H9 (cell line): ENCODE results near the gene TSGA10. TPM values are rescaled to one million over a fixed set of nuclear protein-coding genes. Genes with fewer than 3 reads are reported as not detected.

ENCODE experiments used
- DNase-seq: peaks from one replicate; pipeline ENCODE4 v3.0.0-alpha.2; 2017
- H2AFZ ChIP-seq: one replicate; pipeline ENCODE4 v1.6.1; 2013; ENCODE audit warnings: mild to moderate bottlenecking, low read length, control low read depth, moderate library complexity
- H2AK5ac ChIP-seq: 2 replicates; pipeline ENCODE4 v1.6.1; 2013; ENCODE audit warnings: low read length, control low read depth, mixed read lengths; ENCODE audit not compliant: insufficient read length
- H2BK120ac ChIP-seq: one replicate; pipeline ENCODE4 v1.6.1; 2013; ENCODE audit warnings: low read depth, mild to moderate bottlenecking, low read length, control low read depth, inconsistent platforms; ENCODE audit not compliant: poor library complexity, severe bottlenecking
- H2BK12ac ChIP-seq: 2 replicates; pipeline ENCODE4 v1.6.1; 2013; ENCODE audit warnings: low read length, control low read depth, mixed read lengths, low read depth; ENCODE audit not compliant: insufficient read length
- H2BK15ac ChIP-seq: 2 replicates; pipeline ENCODE4 v1.6.1; 2013; ENCODE audit warnings: low read depth, low read length, control low read depth
- H2BK20ac ChIP-seq: one replicate; pipeline ENCODE4 v1.6.1; 2013; ENCODE audit warnings: low read depth, mild to moderate bottlenecking, low read length, control low read depth, inconsistent platforms; ENCODE audit not compliant: poor library complexity, severe bottlenecking
- H2BK5ac ChIP-seq: 2 replicates; pipeline ENCODE4 v1.6.1; 2013; ENCODE audit warnings: low read length, control low read depth, mixed read lengths; ENCODE audit not compliant: insufficient read length
- H3K14ac ChIP-seq: 2 replicates; pipeline ENCODE4 v1.6.1; 2013; ENCODE audit warnings: low read length, control low read depth; ENCODE audit not compliant: insufficient read depth
- H3K18ac ChIP-seq: 2 replicates; pipeline ENCODE4 v1.6.1; 2013; ENCODE audit warnings: low read depth, mild to moderate bottlenecking, mixed read lengths, low read length, control low read depth; ENCODE audit not compliant: insufficient read length
- H3K23ac ChIP-seq: 2 replicates; pipeline ENCODE4 v1.6.1; 2013; ENCODE audit warnings: low read length, control low read depth, mixed read lengths, low read depth; ENCODE audit not compliant: insufficient read length
- H3K23me2 ChIP-seq: 2 replicates; pipeline ENCODE4 v1.6.1; 2013; ENCODE audit warnings: low read depth, mild to moderate bottlenecking, mixed read lengths, low read length, control low read depth; ENCODE audit not compliant: insufficient read length, poor library complexity, severe bottlenecking
- H3K27ac ChIP-seq: 2 replicates; pipeline ENCODE4 v1.5.1; 2013; ENCODE audit warnings: low read length, control low read depth, mixed read lengths, low read depth; ENCODE audit not compliant: insufficient read length
- H3K27me3 ChIP-seq: 2 replicates; pipeline ENCODE4 v1.6.1; 2013; ENCODE audit warnings: low read length, control low read depth, inconsistent platforms; ENCODE audit not compliant: insufficient read depth
- H3K4ac ChIP-seq: 2 replicates; pipeline ENCODE4 v1.6.1; 2013; ENCODE audit warnings: low read depth, mild to moderate bottlenecking, control low read depth, inconsistent platforms, low read length, moderate library complexity
- H3K4me1 ChIP-seq: 2 replicates; pipeline ENCODE4 v1.6.1; 2013; ENCODE audit warnings: low read length, control low read depth, inconsistent platforms; ENCODE audit not compliant: insufficient read depth
- H3K4me2 ChIP-seq: 2 replicates; pipeline ENCODE4 v1.6.1; 2013; ENCODE audit warnings: low read length, control low read depth, mixed read lengths; ENCODE audit not compliant: insufficient read length, insufficient read depth
- H3K56ac ChIP-seq: 2 replicates; pipeline ENCODE4 v1.6.1; 2013; ENCODE audit warnings: low read depth, mild to moderate bottlenecking, mixed read lengths, low read length, control low read depth; ENCODE audit not compliant: insufficient read length
- H3K79me1 ChIP-seq: 2 replicates; pipeline ENCODE4 v1.6.1; 2013; ENCODE audit warnings: low read depth, mild to moderate bottlenecking, moderate library complexity, low read length, control low read depth, inconsistent platforms; ENCODE audit not compliant: insufficient read depth, poor library complexity, severe bottlenecking
- H3K79me2 ChIP-seq: 2 replicates; pipeline ENCODE4 v1.6.1; 2013; ENCODE audit warnings: low read length, control low read depth, inconsistent platforms; ENCODE audit not compliant: insufficient read depth
- H3K9ac ChIP-seq: 2 replicates; pipeline ENCODE4 v1.6.1; 2013; ENCODE audit warnings: low read length, control low read depth, mixed read lengths; ENCODE audit not compliant: insufficient read length; ENCODE audit errors: extremely low read depth
- H3K9me3 ChIP-seq: one replicate; pipeline ENCODE4 v1.6.1; 2013; ENCODE audit warnings: low read depth, low read length, inconsistent platforms; ENCODE audit not compliant: control insufficient read depth
- H3T11ph ChIP-seq: one replicate; pipeline ENCODE4 v1.6.1; 2013; ENCODE audit warnings: mild to moderate bottlenecking, low read length, control low read depth, inconsistent platforms
- H4K20me1 ChIP-seq: one replicate; pipeline ENCODE4 v1.6.1; 2013; ENCODE audit not compliant: control insufficient read depth, insufficient read length, insufficient read depth
- H4K5ac ChIP-seq: 2 replicates; pipeline ENCODE4 v1.6.1; 2013; ENCODE audit warnings: low read depth, mild to moderate bottlenecking, mixed read lengths, low read length, control low read depth; ENCODE audit not compliant: insufficient read length
- H4K8ac ChIP-seq: replicated peaks from 2 replicates; pipeline ENCODE4 v1.6.1; 2013; ENCODE audit warnings: low read length, control low read depth, mixed read lengths, low read depth; ENCODE audit not compliant: insufficient read length
- H4K91ac ChIP-seq: 2 replicates; pipeline ENCODE4 v1.6.1; 2013; ENCODE audit warnings: low read depth, mild to moderate bottlenecking, moderate library complexity, mixed read lengths, low read length, control low read depth; ENCODE audit not compliant: insufficient read length
- H3K27ac Mint-ChIP-seq, 3 experiments: 2 replicates in 2 of 3; 3 replicates in 1 of 3; pipeline ENCODE4 v1.8.0; 2020 to 2021; ENCODE audit warnings: mixed read lengths in 3 of 3, mild to moderate bottlenecking in 1 of 3, moderate library complexity in 1 of 3
- H3K27me3 Mint-ChIP-seq: 2 replicates; pipeline ENCODE4 v1.8.0; 2021; ENCODE audit warnings: low read depth, mild to moderate bottlenecking, moderate library complexity, mixed read lengths
- H3K36me3 Mint-ChIP-seq, 3 experiments: 2 replicates in 2 of 3; 3 replicates in 1 of 3; pipeline ENCODE4 v1.8.0; 2020 to 2021; ENCODE audit warnings: low read depth in 3 of 3, mixed read lengths in 3 of 3; ENCODE audit not compliant: insufficient read depth in 1 of 3
- H3K4me1 Mint-ChIP-seq, 2 experiments: 2 replicates each; pipeline ENCODE4 v1.8.0; 2020; ENCODE audit warnings: mixed read lengths in 2 of 2
- H3K4me3 Mint-ChIP-seq, 2 experiments: 2 replicates in 1 of 2; 3 replicates in 1 of 2; pipeline ENCODE4 v1.8.0; 2020 to 2021; ENCODE audit warnings: mild to moderate bottlenecking in 2 of 2, mixed read lengths in 2 of 2, moderate library complexity in 1 of 2
- H3K9me3 Mint-ChIP-seq, 2 experiments: 2 replicates in 1 of 2; 3 replicates in 1 of 2; pipeline ENCODE4 v1.8.0; 2020; ENCODE audit warnings: mild to moderate bottlenecking in 2 of 2, mixed read lengths in 2 of 2, moderate library complexity in 1 of 2
- CTCF ChIP-seq: fragments of 200-600 bp; sonication (generic); conservative IDR thresholded peaks from 3 replicates; pipeline ENCODE4 v1.8.0; 2021; ENCODE audit warnings: antibody characterized with exemption, mild to moderate bottlenecking
- WGBS: extraction: QIAGEN DNeasy Blood & Tissue Kit; methylation state at CpG from one replicate; pipeline ENCODE4 v1.1.7; 2013; ENCODE audit warnings: missing lambda C conversion rate, low lambda C conversion rate, mixed read lengths; ENCODE audit not compliant: insufficient read length; ENCODE audit errors: extremely low coverage; 5-methylcytosine and 5-hydroxymethylcytosine counted together
- total RNA-seq: library from RNA; stranded (reverse); gene quantifications from 2 replicates; pipeline ENCODE4 v1.2.1, GENCODE V29; 2021

TSGA10 gene
- total RNA-seq, 1 experiment from 2014 or later: 6.3 TPM

- H3K4me2 ChIP-seq: no peak overlapping the region
- H3K9me3 ChIP-seq: no peaks in the 10 kb centered on the region
- H2BK120ac ChIP-seq: no peak overlapping the region
- Mint-ChIP-seq H3K4me1 (no peaks in the 10 kb centered on the region), H3K4me3 (no peak overlapping the region), H3K27me3 (peaks cover 4% of the 10 kb centered on the region), H3K36me3 (no peaks in the 10 kb centered on the region), H3K27ac (no peak overlapping the region), H3K9me3 (peaks cover 13 to 21% of the 10 kb centered on the region in 2 experiments)
- H4K5ac ChIP-seq: no peak overlapping the region
- H3K79me1 ChIP-seq: no peaks in the 10 kb centered on the region
- H3K9ac ChIP-seq: no peak overlapping the region
- no peak overlapping the region for H3K4ac ChIP-seq
- no peaks in the 10 kb centered on the region for H3K79me2 ChIP-seq
- H2BK20ac ChIP-seq: no peak overlapping the region
- no peak overlapping the region for H3K14ac ChIP-seq
- no peak overlapping the region for H2BK12ac ChIP-seq
- no peak overlapping the region for H2AFZ ChIP-seq
- H2AK5ac ChIP-seq: no peak overlapping the region
- no peak overlapping the region for H4K8ac ChIP-seq
- no peak for DNase-seq
- no CpG with 5 or more reads among the region's 7 CpGs for WGBS
- no peak overlapping the region for H3K56ac ChIP-seq
- H3K18ac ChIP-seq: no peak overlapping the region
- H2BK15ac ChIP-seq: no peak overlapping the region
- H3K27ac ChIP-seq: no peak overlapping the region
- TF ChIP-seq CTCF: no peak
- H3T11ph ChIP-seq: no peak overlapping the region
- H3K23ac ChIP-seq: no peak overlapping the region
- H3K4me1 ChIP-seq: no peaks in the 10 kb centered on the region
- no peaks in the 10 kb centered on the region for H4K20me1 ChIP-seq
- no peaks in the 10 kb centered on the region for H3K23me2 ChIP-seq
- no peak overlapping the region for H4K91ac ChIP-seq
- H2BK5ac ChIP-seq: no peak overlapping the region
- H3K27me3 ChIP-seq: no peaks in the 10 kb centered on the region
Observed at GRCh38 chr2:98959810-98960507, 194.8 kb downstream of the TSGA10 start.
